Activated CD4-positive, alpha-beta T cell treated with anti-CD3 and anti-CD28 coated beads for 36 hours (primary cell): ENCODE measurements around the gene HOXC9. TPM values are rescaled to one million over a fixed set of nuclear protein-coding genes. Genes with fewer than 3 reads are reported as not detected.

Experiments used
- ATAC-seq: fragments of 200-7000 bp; cut with Tn5 transposase; one replicate; pipeline ENCODE4 v1.10.0; 2021; ENCODE audit warnings: mild to moderate bottlenecking, moderate library complexity
- CTCF ChIA-PET: fragments of 350-600 bp; sonication (Branson Sonifier 250); formaldehyde crosslinking; loops from one replicate; lab custom pipeline; 2021; ENCODE audit warnings: antibody characterized with exemption; lab: Charles Lee
- POLR2A ChIA-PET: fragments of 350-600 bp; sonication (Branson Sonifier 250); formaldehyde crosslinking; loops from one replicate; lab custom pipeline; 2021; ENCODE audit warnings: antibody characterized with exemption, inconsistent platforms; lab: Charles Lee
- DNase-seq: peaks from one replicate; pipeline ENCODE4 v3.0.0-alpha.2; 2020
- H3K27ac Mint-ChIP-seq: one replicate; pipeline ENCODE4 v1.8.0; 2021; ENCODE audit warnings: mixed read lengths
- H3K27me3 Mint-ChIP-seq: one replicate; pipeline ENCODE4 v1.8.0; 2021; ENCODE audit warnings: mixed read lengths
- H3K36me3 Mint-ChIP-seq: one replicate; pipeline ENCODE4 v1.8.0; 2021; ENCODE audit warnings: low read depth, mixed read lengths
- H3K4me1 Mint-ChIP-seq: one replicate; pipeline ENCODE4 v1.8.0; 2021; ENCODE audit warnings: mixed read lengths
- H3K4me3 Mint-ChIP-seq: one replicate; pipeline ENCODE4 v1.8.0; 2021; ENCODE audit warnings: mild to moderate bottlenecking, moderate library complexity, mixed read lengths
- H3K9me3 Mint-ChIP-seq: one replicate; pipeline ENCODE4 v1.8.0; 2021; ENCODE audit warnings: low read depth, mixed read lengths
- intact Hi-C, 2 experiments: fragments of 100-400 bp; cut with DNase I in 1 of 2; cut with micrococcal nuclease in 1 of 2; formaldehyde crosslinking; loops; one replicate each; pipeline versions ENCODE4 v1.14.2 to v1.15.1; 2022 to 2024; cut with DNase I, micrococcal nuclease
- total RNA-seq, 2 experiments: library from RNA; stranded (reverse); gene quantifications; one replicate each; pipeline ENCODE4 v1.2.3, GENCODE V29; 2021

Gene HOXC9
- total RNA-seq, 2 experiments from 2014 or later = not detected

DNA sequence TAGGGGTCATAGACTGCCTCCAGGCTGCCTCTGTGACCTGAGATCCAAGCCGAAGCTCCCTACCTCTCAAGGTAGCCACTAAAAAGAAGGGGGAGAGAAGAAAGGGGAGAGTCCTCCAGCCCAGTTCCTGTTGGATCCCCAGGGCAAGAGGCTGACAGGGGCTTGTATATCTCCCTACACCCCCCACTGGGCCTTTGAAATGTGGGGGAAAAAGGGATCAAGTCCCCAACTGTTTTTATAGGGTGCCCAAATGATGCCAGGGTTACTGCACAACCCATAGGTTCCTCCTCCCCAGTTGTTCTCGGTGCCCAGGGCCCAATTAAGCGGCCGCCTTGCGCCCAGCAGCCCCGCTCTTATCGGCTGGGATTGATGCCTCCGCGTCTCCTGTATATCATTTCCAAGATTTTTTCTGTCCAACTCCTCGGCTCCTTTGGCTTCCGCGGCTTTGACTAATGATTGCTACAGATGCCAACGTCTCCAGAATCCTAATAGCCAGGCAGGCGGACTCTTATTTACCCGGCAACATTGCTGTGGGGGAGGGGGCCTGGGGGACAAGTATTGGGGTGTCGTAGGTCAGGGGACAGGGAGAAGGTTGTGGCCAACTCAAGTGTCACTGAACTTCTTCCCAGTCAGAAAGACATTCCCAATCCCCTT, 46.0 kb downstream of the HOXC9 start:
- H3K27ac Mint-ChIP-seq = no peak overlapping the region
- ATAC-seq (no peak), DNase-seq (no peak)
- ChIA-PET POLR2A (no interaction called here), CTCF (interaction anchor here (0.6 to 0.9 kb wide), 4 partner anchors 14 to 143 kb away, joined by 3 to 5 read pairs (median 4); partner anchors contain the start of gene SMUG1)
- H3K4me1 Mint-ChIP-seq = peaks cover 11% of the 10 kb centered on the region
- no peaks in the 10 kb centered on the region for H3K36me3 Mint-ChIP-seq
- no peaks in the 10 kb centered on the region for H3K9me3 Mint-ChIP-seq
- H3K27me3 Mint-ChIP-seq = peaks cover 69% of the 10 kb centered on the region
- intact Hi-C loops = loop anchor here in 1 of 2 experiments (5.0 kb wide), 1 partner anchor 39 kb away; the partner anchor contains the start of gene HOXC8
- no peak overlapping the region for H3K4me3 Mint-ChIP-seq

DNA sequence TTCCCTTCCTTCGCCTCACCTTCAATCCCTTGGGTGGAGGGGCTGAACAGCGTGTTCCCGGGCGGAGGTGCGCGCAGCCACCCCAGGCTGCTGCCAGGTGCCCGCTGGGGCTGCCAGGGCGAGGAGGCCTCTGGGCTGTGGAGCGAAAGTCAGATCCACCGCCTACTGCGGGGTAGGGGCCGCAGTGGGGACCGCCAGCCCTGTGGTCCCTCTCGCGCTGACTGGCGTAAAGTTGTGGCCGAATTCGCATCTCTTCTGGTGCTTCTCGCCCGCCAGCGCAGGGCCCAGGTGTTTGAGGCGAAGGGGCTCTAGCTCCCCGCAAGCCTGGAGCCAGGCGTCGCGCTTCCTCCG, 46.8 kb downstream of the HOXC9 start:
- intact Hi-C loops = loop anchor here in 1 of 2 experiments (5.0 kb wide), 1 partner anchor 39 kb away; the partner anchor contains the start of gene HOXC8
- no peaks in the 10 kb centered on the region for H3K36me3 Mint-ChIP-seq
- no peak overlapping the region for H3K4me3 Mint-ChIP-seq
- POLR2A ChIA-PET = no interaction called here
- ATAC-seq (no peak), DNase-seq (no peak)
- peaks cover 12% of the 10 kb centered on the region for H3K4me1 Mint-ChIP-seq
- H3K9me3 Mint-ChIP-seq = no peaks in the 10 kb centered on the region
- CTCF ChIA-PET = interaction anchor here (0.6 kb wide), 1 partner anchor 14 kb away, joined by 3 read pairs; no protein-coding TSS in a partner anchor
- no peak overlapping the region for H3K27ac Mint-ChIP-seq
- peaks cover 71% of the 10 kb centered on the region for H3K27me3 Mint-ChIP-seq

GRCh38 chr12:54047160-54047963, 47.4 kb downstream of the HOXC9 start:
- H3K9me3 Mint-ChIP-seq = no peaks in the 10 kb centered on the region

DNA sequence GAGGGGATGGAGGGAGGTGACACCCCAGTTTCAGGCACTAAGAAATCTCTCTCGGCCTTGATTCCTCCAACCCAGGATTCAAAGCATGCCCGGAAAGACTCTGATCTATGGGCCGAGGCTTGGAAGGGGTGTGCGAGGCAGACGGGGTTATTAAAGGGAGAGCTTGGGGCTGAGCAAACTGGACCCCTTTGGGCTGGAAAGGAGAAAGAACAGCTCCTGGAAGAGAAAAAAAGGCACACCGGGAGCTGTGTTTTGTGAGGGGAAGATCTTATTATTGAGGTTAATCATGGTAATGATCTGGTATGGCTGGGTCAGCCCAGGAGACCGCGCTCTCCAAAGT, 48.0 kb downstream of the HOXC9 start:
- POLR2A ChIA-PET = no interaction called here
- no peak for ATAC-seq

More at GRCh38 chr12:54047160-54047963, 47.4 kb downstream of the HOXC9 start:
- intact Hi-C loops = loop anchor here in 1 of 2 experiments (5.0 kb wide), 1 partner anchor 40 kb away; the partner anchor contains the start of gene HOXC8
- Mint-ChIP-seq H3K27me3 (peaks cover 72% of the 10 kb centered on the region), H3K27ac (no peak overlapping the region), H3K4me1 (peaks cover 15% of the 10 kb centered on the region), H3K4me3 (no peak overlapping the region), H3K36me3 (no peaks in the 10 kb centered on the region)
- ChIA-PET CTCF (interaction anchor here (0.6 to 0.7 kb wide), 2 partner anchors 15 to 56 kb away, joined by 3 read pairs; no protein-coding TSS in a partner anchor), POLR2A (no interaction called here)
- no peak for DNase-seq
- ATAC-seq = no peak

GRCh38 chr12:54048406-54049093, 48.6 kb downstream of the HOXC9 start:
- H3K36me3 Mint-ChIP-seq = no peaks in the 10 kb centered on the region
- no peak overlapping the region for H3K4me3 Mint-ChIP-seq
- ChIA-PET POLR2A (no interaction called here), CTCF (interaction anchor here (0.7 to 1.4 kb wide), 2 partner anchors 57 to 153 kb away, joined by 3 to 6 read pairs; no protein-coding TSS in a partner anchor)
- no peak for ATAC-seq
- H3K9me3 Mint-ChIP-seq = no peaks in the 10 kb centered on the region
- H3K27ac Mint-ChIP-seq = no peak overlapping the region
- peaks cover 77% of the 10 kb centered on the region for H3K27me3 Mint-ChIP-seq
- intact Hi-C loops = loop anchor here in 1 of 2 experiments (5.0 kb wide), 1 partner anchor 41 kb away; the partner anchor contains the start of gene HOXC8
- peaks cover 20% of the 10 kb centered on the region for H3K4me1 Mint-ChIP-seq
- no peak for DNase-seq

More for the DNA sequence above, 48.0 kb downstream of the HOXC9 start:
- Mint-ChIP-seq H3K27me3 (peaks cover 73% of the 10 kb centered on the region), H3K4me1 (peaks cover 18% of the 10 kb centered on the region), H3K4me3 (no peak overlapping the region), H3K9me3 (no peaks in the 10 kb centered on the region), H3K36me3 (no peaks in the 10 kb centered on the region), H3K27ac (no peak overlapping the region)
- DNase-seq = no peak
- intact Hi-C loops = loop anchor here in 1 of 2 experiments (5.0 kb wide), 1 partner anchor 41 kb away; the partner anchor contains the start of gene HOXC8
- CTCF ChIA-PET = interaction anchor here (0.7 to 1.4 kb wide), 2 partner anchors 56 to 153 kb away, joined by 3 to 6 read pairs; no protein-coding TSS in a partner anchor

GRCh38 chr12:54049108-54049507, 49.1 kb downstream of the HOXC9 start:
- ChIA-PET CTCF (interaction anchor here (1.4 kb wide), 1 partner anchor 152 kb away, joined by 6 read pairs; no protein-coding TSS in a partner anchor), POLR2A (no interaction called here)
- Mint-ChIP-seq H3K36me3 (no peaks in the 10 kb centered on the region), H3K4me1 (peaks cover 23% of the 10 kb centered on the region), H3K4me3 (no peak overlapping the region), H3K27me3 (peaks cover 79% of the 10 kb centered on the region), H3K27ac (no peak overlapping the region), H3K9me3 (no peaks in the 10 kb centered on the region)
- ATAC-seq (no peak), DNase-seq (no peak)
- intact Hi-C loops = loop anchor here in 1 of 2 experiments (5.0 kb wide), 1 partner anchor 42 kb away; the partner anchor contains the start of gene HOXC8

- Mint-ChIP-seq H3K4me3 (no peak overlapping the region), H3K27me3 (peaks cover 80% of the 10 kb centered on the region), H3K9me3 (no peaks in the 10 kb centered on the region), H3K27ac (no peak overlapping the region), H3K4me1 (peaks cover 26% of the 10 kb centered on the region), H3K36me3 (no peaks in the 10 kb centered on the region)
- intact Hi-C loops = loop anchor here (5.0 kb wide), 3 partner anchors 58 to 93 kb away; no protein-coding TSS in a partner anchor
- POLR2A ChIA-PET = interaction anchor here (0.8 kb wide), 1 partner anchor 66 kb away, joined by 3 read pairs; the partner anchor contains the start of gene HOXC10
- DNase-seq = no peak
- ATAC-seq = no peak
- CTCF ChIA-PET = interaction anchor here (1.5 to 1.6 kb wide), 2 partner anchors 18 to 142 kb away, joined by 6 to 7 read pairs; partner anchors contain the start of gene HOXC5
Observed at GRCh38 chr12:54050482-54050810, 50.5 kb downstream of the HOXC9 start.

- ChIA-PET CTCF (interaction anchor here (1.1 to 1.6 kb wide), 3 partner anchors 18 to 141 kb away, joined by 5 to 7 read pairs (median 6); partner anchors contain the start of gene HOXC5), POLR2A (interaction anchor here (0.8 kb wide), 1 partner anchor 66 kb away, joined by 3 read pairs; the partner anchor contains the start of gene HOXC10)
- Mint-ChIP-seq H3K4me3 (no peak overlapping the region), H3K36me3 (no peaks in the 10 kb centered on the region), H3K27me3 (peaks cover 81% of the 10 kb centered on the region), H3K27ac (no peak overlapping the region), H3K9me3 (no peaks in the 10 kb centered on the region), H3K4me1 (peaks cover 26% of the 10 kb centered on the region)
- ATAC-seq (no peak), DNase-seq (no peak)
- intact Hi-C loops = loop anchor here (5.0 kb wide), 3 partner anchors 59 to 94 kb away; no protein-coding TSS in a partner anchor
Observed at GRCh38 chr12:54051026-54051842, 51.3 kb downstream of the HOXC9 start.

DNA sequence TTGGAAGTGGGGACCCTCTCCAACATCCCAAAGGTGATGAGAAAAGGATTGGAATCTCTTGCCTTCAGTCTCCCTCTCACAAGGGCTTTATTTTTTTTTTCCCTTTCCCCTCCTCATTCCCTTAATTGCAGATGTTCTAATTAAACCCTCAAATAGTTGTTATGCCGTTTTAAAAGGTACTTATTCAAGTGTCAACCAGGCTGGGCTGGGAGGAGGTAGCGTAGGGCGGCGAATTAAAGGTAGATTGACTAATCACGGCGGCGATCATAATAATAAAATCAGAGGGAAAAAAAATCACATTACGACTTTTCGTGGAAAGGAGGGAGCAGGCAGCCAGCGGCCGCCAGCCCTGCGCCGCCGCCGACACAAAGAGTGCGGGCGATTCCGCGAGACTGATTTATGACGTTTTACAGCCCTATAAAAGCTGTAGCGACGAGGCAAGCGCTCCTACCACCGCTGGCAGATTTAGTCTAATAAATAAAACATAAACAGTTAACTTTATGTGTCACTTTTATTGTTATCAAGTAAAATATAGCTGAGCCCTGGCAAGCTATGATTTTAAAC, 52.0 kb downstream of the HOXC9 start:
- Mint-ChIP-seq H3K4me1 (peaks cover 25% of the 10 kb centered on the region), H3K9me3 (no peaks in the 10 kb centered on the region), H3K36me3 (no peaks in the 10 kb centered on the region), H3K27me3 (peaks cover 81% of the 10 kb centered on the region), H3K4me3 (no peak overlapping the region), H3K27ac (no peak overlapping the region)
- DNase-seq (no peak), ATAC-seq (no peak)
- CTCF ChIA-PET = interaction anchor here (0.6 to 2.5 kb wide), 10 partner anchors 9 to 149 kb away, joined by 3 to 15 read pairs (median 4); partner anchors contain the start of gene HOXC5
- intact Hi-C loops = loop anchor here (2.0 to 5.0 kb wide), 5 partner anchors 45 to 95 kb away; no protein-coding TSS in a partner anchor
- POLR2A ChIA-PET = no interaction called here
